ENCODE measurements around the gene GHR. TPM values are rescaled to one million over a fixed set of nuclear protein-coding genes. Genes with fewer than 3 reads are reported as not detected.
A peak's percentile ranks its signal among the peaks of the same experiment; 100 is the strongest.
"Not testable (repeated sequence)": the region's sequence is repeated elsewhere in the genome, so short reads cannot be mapped to it uniquely, and the experiment has no call there.

GHR gene
- total and polyA plus RNA-seq, 8 donors = 0.73 to 3.9 (median 1.3) TPM

DNA sequence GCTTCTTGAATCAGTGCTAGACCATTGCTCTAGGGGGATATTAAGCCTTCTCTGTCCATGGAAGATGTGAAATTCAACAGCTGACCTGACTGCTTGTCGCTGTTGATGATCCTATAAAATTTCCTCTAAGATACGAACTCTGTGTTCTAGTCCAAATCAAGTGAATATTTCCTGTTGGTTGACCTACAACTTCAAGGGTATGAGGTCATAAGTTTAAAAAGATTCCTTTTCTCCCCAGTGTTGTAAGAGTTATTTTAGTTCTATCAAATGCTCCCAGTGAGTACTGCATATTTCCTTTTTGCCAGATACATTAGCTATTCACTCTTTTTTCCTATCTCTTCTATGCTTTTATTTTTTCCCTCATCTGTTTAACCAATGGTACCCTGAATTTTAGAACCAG is 230.5 kb downstream of the GHR start:
- no peaks in the 10 kb centered on the region for H3K4me1 ChIP-seq
- DNase-seq (no peak), FAIRE-seq (no peak), ATAC-seq (no peak)
- TF ChIP-seq, protein P1, sequence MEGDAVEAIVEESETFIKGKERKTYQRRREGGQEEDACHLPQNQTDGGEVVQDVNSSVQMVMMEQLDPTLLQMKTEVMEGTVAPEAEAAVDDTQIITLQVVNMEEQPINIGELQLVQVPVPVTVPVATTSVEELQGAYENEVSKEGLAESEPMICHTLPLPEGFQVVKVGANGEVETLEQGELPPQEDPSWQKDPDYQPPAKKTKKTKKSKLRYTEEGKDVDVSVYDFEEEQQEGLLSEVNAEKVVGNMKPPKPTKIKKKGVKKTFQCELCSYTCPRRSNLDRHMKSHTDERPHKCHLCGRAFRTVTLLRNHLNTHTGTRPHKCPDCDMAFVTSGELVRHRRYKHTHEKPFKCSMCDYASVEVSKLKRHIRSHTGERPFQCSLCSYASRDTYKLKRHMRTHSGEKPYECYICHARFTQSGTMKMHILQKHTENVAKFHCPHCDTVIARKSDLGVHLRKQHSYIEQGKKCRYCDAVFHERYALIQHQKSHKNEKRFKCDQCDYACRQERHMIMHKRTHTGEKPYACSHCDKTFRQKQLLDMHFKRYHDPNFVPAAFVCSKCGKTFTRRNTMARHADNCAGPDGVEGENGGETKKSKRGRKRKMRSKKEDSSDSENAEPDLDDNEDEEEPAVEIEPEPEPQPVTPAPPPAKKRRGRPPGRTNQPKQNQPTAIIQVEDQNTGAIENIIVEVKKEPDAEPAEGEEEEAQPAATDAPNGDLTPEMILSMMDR (IDR thresholded peaks at IDR 0.05) = no peak
- no peak overlapping the region for H3K27ac ChIP-seq
- H3K4me3 ChIP-seq = no peak overlapping the region
- H3K27me3 ChIP-seq = no peaks in the 10 kb centered on the region
- WGBS, 2 donors = 78 to 81% methylated on average over 2 of the region's 2 CpGs
- H3K36me3 ChIP-seq = no peaks in the 10 kb centered on the region
- intact Hi-C loops (cut with DNase I) = no loop called here
- H3K9me3 ChIP-seq = no peaks in the 10 kb centered on the region

DNA sequence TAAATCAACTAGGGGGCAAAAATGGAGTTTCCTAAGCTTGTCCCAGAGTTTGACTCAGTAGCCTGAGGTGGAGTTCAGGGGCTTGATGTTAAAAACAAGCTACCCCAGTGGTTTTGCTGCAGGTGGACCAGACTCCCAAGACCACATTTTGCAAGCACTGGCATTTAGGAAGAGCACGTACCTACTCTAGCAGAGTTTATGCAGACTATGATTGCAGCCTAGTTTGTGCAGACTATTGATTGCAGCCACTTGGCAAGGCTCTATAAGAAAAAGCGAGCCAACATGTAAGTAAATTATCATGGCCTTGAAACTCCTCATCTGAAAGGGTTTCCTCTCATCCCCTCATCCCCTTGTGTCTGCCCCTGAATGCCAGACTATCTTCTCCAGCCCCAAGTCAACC is 231.4 kb downstream of the GHR start:
- WGBS, 2 donors = 41 to 51% methylated on average over 2 of the region's 2 CpGs
- Histone ChIP-seq H3K9me3 (no peaks in the 10 kb centered on the region), H3K4me3 (no peak overlapping the region), H3K27ac (no peak overlapping the region), H3K36me3 (no peaks in the 10 kb centered on the region), H3K27me3 (no peaks in the 10 kb centered on the region), H3K4me1 (no peaks in the 10 kb centered on the region)
- ATAC-seq = no peak
- TF ChIP-seq, protein P1 (IDR thresholded peaks at IDR 0.05) = no peak
- FAIRE-seq = no peak
- DNase-seq = no peak
- intact Hi-C loops (cut with DNase I) = no loop called here

- no peak for ATAC-seq
- TF ChIP-seq, protein P1 (IDR thresholded peaks at IDR 0.05) = no peak
- no peaks in the 10 kb centered on the region for H3K36me3 ChIP-seq
- no peak for FAIRE-seq
- no peaks in the 10 kb centered on the region for H3K4me1 ChIP-seq
- H3K9me3 ChIP-seq = no peaks in the 10 kb centered on the region
- H3K27me3 ChIP-seq = no peaks in the 10 kb centered on the region
- no peak for DNase-seq
- WGBS, 2 donors = 51 to 72% methylated on average over 3 of the region's 3 CpGs
- intact Hi-C loops (cut with DNase I) = no loop called here
- H3K4me3 ChIP-seq = no peak overlapping the region
- no peak overlapping the region for H3K27ac ChIP-seq
These were observed 232.9 kb downstream of the GHR start for GRCh38 chr5:42655982-42656650.

- peak in 3 of 4 donors; percentile 47 to 50 (median 48) for ATAC-seq
- Histone ChIP-seq H3K27me3 (no peaks in the 10 kb centered on the region), H3K4me3 (no peak overlapping the region), H3K36me3 (no peaks in the 10 kb centered on the region), H3K4me1 (no peaks in the 10 kb centered on the region), H3K27ac (no peak overlapping the region), H3K9me3 (no peaks in the 10 kb centered on the region)
- intact Hi-C loops (cut with DNase I) = no loop called here
- no peak for DNase-seq
- TF ChIP-seq, protein P1 (IDR thresholded peaks at IDR 0.05) = no peak
- FAIRE-seq = no peak
These were observed 233.4 kb downstream of the GHR start for GRCh38 chr5:42656651-42657015.

DNA sequence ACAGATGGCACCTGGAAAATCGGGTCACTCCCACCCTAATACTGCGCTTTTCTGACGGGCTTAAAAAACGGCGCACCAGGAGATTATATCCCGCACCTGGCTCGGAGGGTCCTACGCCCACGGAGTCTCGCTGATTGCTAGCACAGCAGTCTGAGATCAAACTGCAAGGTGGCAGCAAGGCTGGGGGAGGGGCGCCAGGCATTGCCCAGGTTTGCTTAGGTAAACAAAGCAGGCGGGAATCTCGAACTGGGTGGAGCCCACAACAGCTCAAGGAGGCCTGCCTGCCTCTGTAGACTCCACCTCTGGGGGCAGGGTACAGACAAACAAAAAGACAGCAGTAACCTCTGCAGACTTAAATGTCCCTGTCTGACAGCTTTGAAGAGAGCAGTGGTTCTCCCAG is 236.6 kb downstream of the GHR start:
- H3K9me3 ChIP-seq; ATAC-seq; H3K4me1 ChIP-seq; FAIRE-seq; intact Hi-C loops (cut with DNase I); H3K4me3 ChIP-seq; H3K27ac ChIP-seq; H3K36me3 ChIP-seq; H3K27me3 ChIP-seq: not testable (repeated sequence)
- WGBS, 2 donors = 86 to 91% methylated on average over 5 to 11 of the region's 13 CpGs
- DNase-seq = peak in 1 of 6 donors; percentile 26

Data from pancreas (tissue), 10 donors.